Hepatocyte (in vitro differentiated cells): ENCODE results near the gene TTLL5.

Experiments used
- CTCF ChIP-seq: fragments of 200-600 bp; sonication (generic); IDR thresholded peaks from 2 replicates; pipeline ENCODE4 v1.5.1; 2016; ENCODE audit warnings: antibody characterized with exemption, mild to moderate bottlenecking; ENCODE audit not compliant: poor library complexity
- EZH2 ChIP-seq: fragments of 200-600 bp; sonication (generic); IDR thresholded peaks from 2 replicates; pipeline ENCODE4 v1.6.1; 2016; ENCODE audit warnings: antibody characterized with exemption, mild to moderate bottlenecking, borderline replicate concordance
- EZH2phosphoT487 ChIP-seq: fragments of 200-600 bp; sonication (generic); IDR thresholded peaks from one replicate; pipeline ENCODE4 v1.6.1; 2018; ENCODE audit warnings: antibody characterized with exemption, mild to moderate bottlenecking, low read depth, moderate library complexity; ENCODE audit not compliant: unreplicated experiment, severe bottlenecking

GRCh38 chr14:75835156-75835725 lies 174.2 kb downstream of the TTLL5 start:
- TF ChIP-seq EZH2phosphoT487 = no peak
- no peak for TF ChIP-seq CTCF
- no peak for TF ChIP-seq EZH2
